NCI-H1417 treated with DMSO at 0.1 percent for 48 hours (cell line): Measurements from ENCODE around the gene CRTAC1.

Experiments used
- DNase-seq: peaks from one replicate; lab custom pipeline; 2025; lab: John Stamatoyannopoulos, UW

Gene CRTAC1

GRCh38 chr10:97898429-97898828 is 132.0 kb downstream of the CRTAC1 start:
- no peak for DNase-seq

GRCh38 chr10:97896756-97897358 is 133.6 kb downstream of the CRTAC1 start:
- DNase-seq: no peak

- DNase-seq: no peak
Observed at GRCh38 chr10:97895915-97896314, 134.5 kb downstream of the CRTAC1 start.

GRCh38 chr10:97895084-97895483 is 135.3 kb downstream of the CRTAC1 start:
- no peak for DNase-seq

GRCh38 chr10:97894092-97894491 is 136.3 kb downstream of the CRTAC1 start:
- DNase-seq: no peak

GRCh38 chr10:97892939-97893338 is 137.5 kb downstream of the CRTAC1 start:
- DNase-seq: no peak

GRCh38 chr10:97892506-97892905 is 137.9 kb downstream of the CRTAC1 start:
- DNase-seq: no peak

GRCh38 chr10:97891497-97892167 is 138.8 kb downstream of the CRTAC1 start:
- DNase-seq: no peak

GRCh38 chr10:97889461-97890265 is 140.8 kb downstream of the CRTAC1 start:
- peak; percentile 22 for DNase-seq

- DNase-seq: peak; percentile 37
Observed at GRCh38 chr10:97888641-97889262, 141.7 kb downstream of the CRTAC1 start.

- no peak for DNase-seq
Observed at GRCh38 chr10:97888134-97888533, 142.3 kb downstream of the CRTAC1 start.

- no peak for DNase-seq
Observed at GRCh38 chr10:97887399-97887798, 143.0 kb downstream of the CRTAC1 start.

GRCh38 chr10:97886286-97886685 is 144.1 kb downstream of the CRTAC1 start:
- no peak for DNase-seq

GRCh38 chr10:97883092-97883485 is 147.3 kb downstream of the CRTAC1 start:
- DNase-seq: no peak

- DNase-seq: no peak
Observed at GRCh38 chr10:97882142-97883091, 148.0 kb downstream of the CRTAC1 start.

GRCh38 chr10:97880109-97880508 is 150.3 kb downstream of the CRTAC1 start:
- DNase-seq: no peak

GRCh38 chr10:97879241-97879640 is 151.2 kb downstream of the CRTAC1 start:
- no peak for DNase-seq

GRCh38 chr10:97876402-97876801 is 154.0 kb downstream of the CRTAC1 start:
- DNase-seq: no peak

GRCh38 chr10:97875391-97875790 is 155.0 kb downstream of the CRTAC1 start:
- no peak for DNase-seq

GRCh38 chr10:97874332-97874731 is 156.1 kb downstream of the CRTAC1 start:
- no peak for DNase-seq

GRCh38 chr10:97873569-97873968 is 156.9 kb downstream of the CRTAC1 start:
- no peak for DNase-seq
